ENCODE results near the gene NEDD4L. TPM values are rescaled to one million over a fixed set of nuclear protein-coding genes. Genes with fewer than 3 reads are reported as not detected.

NEDD4L gene
- total and polyA plus RNA-seq, 12 donors: 17.8 to 110 (median 37.6) TPM

GRCh38 chr18:58311390-58311789 is 267.4 kb downstream of the NEDD4L start:
- intact Hi-C loops (cut with DNase I): no loop called here
- H3K4me3 ChIP-seq: no peak overlapping the region
- TF ChIP-seq, protein P1, sequence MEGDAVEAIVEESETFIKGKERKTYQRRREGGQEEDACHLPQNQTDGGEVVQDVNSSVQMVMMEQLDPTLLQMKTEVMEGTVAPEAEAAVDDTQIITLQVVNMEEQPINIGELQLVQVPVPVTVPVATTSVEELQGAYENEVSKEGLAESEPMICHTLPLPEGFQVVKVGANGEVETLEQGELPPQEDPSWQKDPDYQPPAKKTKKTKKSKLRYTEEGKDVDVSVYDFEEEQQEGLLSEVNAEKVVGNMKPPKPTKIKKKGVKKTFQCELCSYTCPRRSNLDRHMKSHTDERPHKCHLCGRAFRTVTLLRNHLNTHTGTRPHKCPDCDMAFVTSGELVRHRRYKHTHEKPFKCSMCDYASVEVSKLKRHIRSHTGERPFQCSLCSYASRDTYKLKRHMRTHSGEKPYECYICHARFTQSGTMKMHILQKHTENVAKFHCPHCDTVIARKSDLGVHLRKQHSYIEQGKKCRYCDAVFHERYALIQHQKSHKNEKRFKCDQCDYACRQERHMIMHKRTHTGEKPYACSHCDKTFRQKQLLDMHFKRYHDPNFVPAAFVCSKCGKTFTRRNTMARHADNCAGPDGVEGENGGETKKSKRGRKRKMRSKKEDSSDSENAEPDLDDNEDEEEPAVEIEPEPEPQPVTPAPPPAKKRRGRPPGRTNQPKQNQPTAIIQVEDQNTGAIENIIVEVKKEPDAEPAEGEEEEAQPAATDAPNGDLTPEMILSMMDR (IDR thresholded peaks at IDR 0.05): no peak
- no peak for TF ChIP-seq POLR2A (IDR thresholded peaks at IDR 0.05)
- H3K9me3 ChIP-seq (replicated peaks in 1 of 3): no peaks in the 10 kb centered on the region
- no peak overlapping the region for H3K27ac ChIP-seq
- H3K4me1 ChIP-seq (replicated peaks in 1 of 2): peaks cover 15 to 20% of the 10 kb centered on the region in 2 donors
- no peak for DNase-seq
- no peaks in the 10 kb centered on the region for H3K36me3 ChIP-seq (replicated peaks in 1 of 2)
- 90 to 95% (median 93%) methylated on average over 6 of the region's 6 CpGs for WGBS, 4 donors
- no peaks in the 10 kb centered on the region for H3K27me3 ChIP-seq

GRCh38 chr18:58313491-58314032 is 269.5 kb downstream of the NEDD4L start:
- Histone ChIP-seq H3K4me1 (replicated peaks in 1 of 2) (peaks cover 15 to 20% of the 10 kb centered on the region in 2 donors), H3K27ac (peak overlapping the region; percentile 14 to 85 (median 82)), H3K27me3 (no peaks in the 10 kb centered on the region), H3K4me3 (no peak overlapping the region), H3K9me3 (replicated peaks in 1 of 3) (no peaks in the 10 kb centered on the region), H3K36me3 (replicated peaks in 1 of 2) (no peaks in the 10 kb centered on the region)
- no peak for TF ChIP-seq POLR2A (IDR thresholded peaks at IDR 0.05)
- TF ChIP-seq, protein P1 (IDR thresholded peaks at IDR 0.05): no peak
- 45 to 76% (median 64%) methylated on average over 5 of the region's 5 CpGs for WGBS, 4 donors
- peak; percentile 50 to 79 (median 69) for DNase-seq
- intact Hi-C loops (cut with DNase I): no loop called here

DNA sequence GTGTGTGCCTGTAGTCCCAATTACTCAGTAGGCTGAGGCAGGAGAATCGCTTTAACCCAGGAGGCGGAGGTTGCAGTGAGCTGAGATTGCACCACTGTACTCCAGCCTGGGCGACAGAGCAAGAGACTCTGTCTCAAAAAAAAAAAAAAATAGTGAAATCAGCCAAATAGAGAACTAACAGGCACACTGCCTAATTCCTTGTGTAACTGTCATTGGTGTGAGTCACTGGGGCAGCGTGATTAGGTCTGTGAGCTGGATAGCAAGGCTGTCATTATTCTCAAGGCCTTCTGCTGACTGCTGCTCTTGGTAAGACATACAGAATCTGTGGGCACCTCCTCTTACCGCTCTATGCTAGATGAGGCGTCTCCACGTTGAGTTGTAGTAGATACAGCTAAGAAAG is 270.3 kb downstream of the NEDD4L start:
- peaks cover 15 to 20% of the 10 kb centered on the region in 2 donors for H3K4me1 ChIP-seq (replicated peaks in 1 of 2)
- DNase-seq: peak; percentile 81 to 96 (median 93)

DNA sequence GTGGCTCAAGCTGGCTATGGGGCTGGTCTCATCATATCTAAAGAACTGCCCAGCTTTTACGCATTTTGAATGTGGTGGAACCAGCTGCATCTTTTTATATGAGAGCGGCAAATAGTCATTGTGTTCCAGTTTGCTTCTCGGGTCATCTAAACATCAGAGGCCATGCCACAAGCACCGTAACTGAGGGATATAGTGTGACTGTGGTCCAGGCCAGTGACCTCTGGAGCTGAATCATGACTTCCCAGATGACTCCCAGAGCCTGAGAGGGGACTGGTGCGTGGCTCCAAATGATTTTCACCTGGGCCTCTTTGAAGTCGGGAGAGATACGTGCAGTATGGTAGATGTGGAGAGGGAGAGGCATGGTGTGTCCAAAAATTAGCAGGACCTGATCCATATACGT is 271.0 kb downstream of the NEDD4L start:
- no peaks in the 10 kb centered on the region for H3K27me3 ChIP-seq
- no peaks in the 10 kb centered on the region for H3K9me3 ChIP-seq (replicated peaks in 1 of 3)
- no peaks in the 10 kb centered on the region for H3K36me3 ChIP-seq (replicated peaks in 1 of 2)
- peak overlapping the region in 4 of 5 donors; percentile 8 to 85 (median 84) for H3K27ac ChIP-seq
- 72 to 80% (median 80%) methylated on average over 8 of the region's 8 CpGs for WGBS, 4 donors
- no peak overlapping the region for H3K4me3 ChIP-seq
- intact Hi-C loops (cut with DNase I): no loop called here
- TF ChIP-seq, protein P1 (IDR thresholded peaks at IDR 0.05): no peak
- TF ChIP-seq POLR2A (IDR thresholded peaks at IDR 0.05): no peak
- peak in 5 of 7 donors; percentile 33 to 57 (median 38) for DNase-seq
- H3K4me1 ChIP-seq (replicated peaks in 1 of 2): peaks cover 15 to 20% of the 10 kb centered on the region in 2 donors

More for the DNA sequence above, 270.3 kb downstream of the NEDD4L start:
- H3K27me3 ChIP-seq: no peaks in the 10 kb centered on the region
- peak overlapping the region; percentile 14 to 85 (median 82) for H3K27ac ChIP-seq
- WGBS, 4 donors: 32 to 39% (median 35%) methylated on average over 7 of the region's 7 CpGs
- TF ChIP-seq, protein P1 (IDR thresholded peaks at IDR 0.05): no peak
- peak in 1 of 2 donors; percentile 73 for TF ChIP-seq POLR2A (IDR thresholded peaks at IDR 0.05)
- H3K4me3 ChIP-seq: no peak overlapping the region
- H3K9me3 ChIP-seq (replicated peaks in 1 of 3): no peaks in the 10 kb centered on the region
- H3K36me3 ChIP-seq (replicated peaks in 1 of 2): no peaks in the 10 kb centered on the region
- intact Hi-C loops (cut with DNase I): no loop called here

All from adrenal gland (tissue), 12 donors.